ENCODE data around the gene TCP1.
"Not testable (repeated sequence)": the region's sequence is repeated elsewhere in the genome, so short reads cannot be mapped to it uniquely, and the experiment has no call there.

Gene TCP1

DNA sequence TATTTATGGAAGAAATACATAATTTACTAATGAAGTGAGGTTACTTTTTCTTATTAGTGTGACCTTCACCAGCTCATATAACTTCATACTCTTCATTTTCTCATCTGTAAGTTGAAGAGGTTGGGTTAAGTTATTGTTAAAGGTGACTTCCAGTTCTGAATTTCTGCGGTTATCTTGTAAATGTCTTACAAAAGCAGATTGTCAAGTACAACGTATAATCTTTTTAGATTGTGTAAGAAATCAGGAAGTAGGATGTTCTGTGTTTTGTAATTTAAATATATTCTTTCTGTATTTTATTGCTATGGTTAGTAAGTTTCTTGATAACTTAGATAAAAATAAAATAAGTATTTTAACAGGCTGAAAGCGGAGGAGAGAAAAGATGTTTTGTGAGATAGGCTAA is 50.1 kb downstream of the TCP1 start:
- DNase-seq (ENCODE audit: low read depth in 2 of 2): no peak

DNA sequence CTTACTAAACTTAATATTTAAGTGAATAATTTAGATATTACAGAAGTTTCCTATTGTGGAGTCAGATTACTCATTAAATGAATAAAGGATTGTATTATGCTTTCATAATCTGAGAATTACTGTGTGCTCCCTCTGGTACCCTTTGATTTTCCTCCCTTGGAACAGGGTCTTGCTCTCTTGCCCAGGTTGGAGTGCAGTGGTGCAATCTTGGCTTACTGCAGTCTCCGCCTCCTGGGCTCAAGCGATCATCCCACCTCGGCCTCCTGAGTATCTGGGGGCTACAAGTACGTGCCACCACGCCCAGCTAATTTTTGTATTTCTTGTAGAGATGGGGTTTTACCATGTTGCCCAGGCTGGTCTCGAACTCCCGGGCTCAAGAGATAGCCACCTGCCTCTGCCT is 52.5 kb downstream of the TCP1 start:
- DNase-seq (ENCODE audit: low read depth in 2 of 2): no peak

DNA sequence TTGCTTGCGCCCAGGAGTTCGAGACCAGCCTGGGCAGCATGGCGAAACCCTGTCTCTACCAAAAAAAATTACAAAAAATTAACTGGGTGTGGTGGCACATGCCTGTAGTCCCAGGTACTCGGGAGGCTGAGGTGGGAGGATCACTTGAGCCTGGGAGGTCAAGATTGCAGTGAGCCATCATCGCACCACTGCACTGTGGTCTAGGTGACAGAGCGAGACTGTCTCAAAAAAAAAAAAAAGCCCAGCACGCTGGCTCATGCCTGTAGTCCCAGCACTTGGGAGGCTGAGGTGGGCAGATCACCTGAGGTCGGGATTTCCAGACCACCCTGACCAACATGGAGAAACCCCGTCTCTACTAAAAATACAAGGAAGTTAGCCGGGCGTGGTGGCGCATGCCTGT is 56.0 kb downstream of the TCP1 start:
- DNase-seq (ENCODE audit: low read depth in 2 of 2): not testable (repeated sequence)

DNA sequence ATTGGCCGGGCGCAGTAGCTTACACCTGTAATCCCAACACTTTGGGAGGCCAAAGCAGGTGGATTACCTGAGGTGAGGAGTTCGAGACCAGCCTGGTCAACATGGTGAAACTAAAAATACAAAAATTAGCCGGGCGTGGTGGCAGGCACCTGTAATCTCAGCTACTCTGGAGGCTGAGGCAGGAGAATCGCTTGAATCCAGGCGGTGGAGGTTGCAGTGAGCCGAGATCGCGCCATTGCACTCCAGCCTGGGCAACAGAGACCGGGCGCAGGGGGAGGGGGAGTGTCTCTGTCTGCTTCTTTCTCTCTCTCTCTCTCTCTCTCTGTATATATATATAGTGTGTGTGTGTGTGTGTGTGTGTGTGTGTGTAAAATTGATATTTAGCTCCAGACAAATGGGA is 56.9 kb downstream of the TCP1 start:
- not testable (repeated sequence) for DNase-seq (ENCODE audit: low read depth in 2 of 2)

DNA sequence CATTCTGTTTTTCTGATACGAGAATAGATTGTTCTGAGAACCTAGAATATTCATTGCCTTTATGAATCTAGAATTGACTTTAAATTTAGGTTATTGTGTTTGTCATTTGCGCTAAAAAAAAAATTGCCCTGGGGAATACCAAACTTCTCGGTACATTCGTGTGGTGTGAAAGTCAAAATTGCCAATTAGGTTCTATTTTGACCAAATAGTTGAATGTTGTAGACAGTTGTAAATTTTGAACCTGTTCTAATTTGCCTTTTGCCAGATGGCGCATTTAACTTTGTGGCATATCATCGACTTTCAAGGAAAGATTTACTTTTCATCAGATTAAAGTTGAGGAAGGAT is 59.1 kb downstream of the TCP1 start:
- no peak for DNase-seq (ENCODE audit: low read depth in 2 of 2)

DNA sequence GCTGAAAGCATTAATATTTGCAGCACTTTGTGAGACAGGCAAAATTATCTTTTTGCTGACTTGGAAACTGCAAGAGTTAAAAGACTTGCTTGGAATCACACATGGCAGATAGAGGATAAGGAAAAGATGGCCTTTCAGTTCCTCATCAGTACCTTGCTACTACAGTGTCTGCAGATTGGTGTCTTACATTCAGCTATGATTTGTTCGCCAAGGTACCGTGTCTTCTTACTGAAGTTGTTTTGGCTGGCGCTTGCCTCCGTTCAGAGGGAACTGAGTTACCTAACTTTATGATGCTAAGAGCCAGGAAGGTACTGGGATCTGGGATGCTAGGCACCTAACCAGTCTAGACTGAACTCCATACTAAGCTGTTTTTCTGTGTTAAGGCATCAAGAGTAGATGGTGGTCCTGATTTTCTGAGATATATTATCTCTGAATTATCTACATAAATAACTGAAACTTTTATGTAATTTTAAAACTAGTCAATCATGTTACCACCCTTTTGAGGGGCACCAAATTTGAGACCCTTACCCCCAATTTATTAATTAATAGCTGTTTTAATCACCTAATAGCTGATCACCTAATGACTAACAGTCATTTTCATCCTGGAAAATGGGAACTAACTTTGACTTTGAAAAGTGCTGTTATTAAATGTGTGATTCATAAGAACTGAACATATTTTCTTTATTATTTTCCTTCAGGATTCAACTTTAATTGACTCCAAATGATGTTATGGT is 59.6 kb downstream of the TCP1 start:
- no peak for DNase-seq (ENCODE audit: low read depth in 2 of 2)

DNA sequence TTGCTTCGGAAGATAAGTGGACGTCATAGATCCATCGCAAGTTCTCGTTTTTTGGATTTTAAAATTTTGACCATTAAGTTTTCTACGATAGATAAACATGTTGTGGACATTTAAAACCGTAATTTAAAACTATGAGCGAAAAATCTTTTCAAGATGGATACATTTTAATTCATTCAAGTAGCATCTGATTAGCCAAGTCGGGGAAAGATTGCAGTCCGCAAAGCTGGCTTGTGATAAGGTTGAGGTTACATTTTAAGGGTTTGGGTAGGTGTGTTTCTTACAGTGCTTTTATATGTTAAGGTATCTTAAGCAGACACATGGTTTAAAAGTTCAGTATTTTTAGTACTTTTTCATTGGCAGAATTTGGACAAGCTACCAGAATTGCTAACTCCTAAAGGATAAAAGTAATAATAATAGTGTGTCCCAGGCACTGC is 60.9 kb downstream of the TCP1 start:
- DNase-seq (ENCODE audit: low read depth in 2 of 2): no peak
